NCI-H2107 (cell line): ENCODE results near the gene SPIN1.

ENCODE experiments used
- DNase-seq: peaks from one replicate; lab custom pipeline; 2025; lab: John Stamatoyannopoulos, UW

SPIN1 gene

GRCh38 chr9:88498880-88499279 lies 110.6 kb downstream of the SPIN1 start:
- DNase-seq, result no peak

- no peak for DNase-seq
Observed at GRCh38 chr9:88501086-88501485, 112.8 kb downstream of the SPIN1 start.

GRCh38 chr9:88502552-88503034 lies 114.3 kb downstream of the SPIN1 start:
- no peak for DNase-seq

GRCh38 chr9:88503081-88503844 lies 115.0 kb downstream of the SPIN1 start:
- no peak for DNase-seq

- DNase-seq, result no peak
Observed at GRCh38 chr9:88503845-88504764, 115.9 kb downstream of the SPIN1 start.

GRCh38 chr9:88508326-88508725 lies 120.1 kb downstream of the SPIN1 start:
- DNase-seq, result no peak

- DNase-seq, result no peak
Observed at GRCh38 chr9:88511906-88512305, 123.7 kb downstream of the SPIN1 start.

- DNase-seq, result no peak
Observed at GRCh38 chr9:88514247-88514646, 126.0 kb downstream of the SPIN1 start.

GRCh38 chr9:88521308-88521707 lies 133.1 kb downstream of the SPIN1 start:
- no peak for DNase-seq

GRCh38 chr9:88522360-88522759 lies 134.1 kb downstream of the SPIN1 start:
- DNase-seq, result no peak

- no peak for DNase-seq
Observed at GRCh38 chr9:88523056-88523455, 134.8 kb downstream of the SPIN1 start.

- no peak for DNase-seq
Observed at GRCh38 chr9:88524911-88525310, 136.7 kb downstream of the SPIN1 start.

GRCh38 chr9:88527618-88528017 lies 139.4 kb downstream of the SPIN1 start:
- no peak for DNase-seq
